M059J (cell line): ENCODE measurements around the gene THBS3. TPM values are rescaled to one million over a fixed set of nuclear protein-coding genes. Genes with fewer than 3 reads are reported as not detected.
"Not testable (repeated sequence)": the region's sequence is repeated elsewhere in the genome, so short reads cannot be mapped to it uniquely, and the experiment has no call there.

Experiments used
- DNase-seq: peaks from one replicate; pipeline ENCODE4 v3.0.0-alpha.2; 2012; ENCODE audit warnings: low read depth
- total RNA-seq: library from RNA; depleted of rRNA; stranded (reverse); fragments of >200 nt; shearing (Covaris generic); gene quantifications from 2 replicates; pipeline ENCODE4 v1.2.3, GENCODE V29; 2014

THBS3 gene
- total RNA-seq, 1 experiment from 2014 or later = 10.0 TPM

DNA sequence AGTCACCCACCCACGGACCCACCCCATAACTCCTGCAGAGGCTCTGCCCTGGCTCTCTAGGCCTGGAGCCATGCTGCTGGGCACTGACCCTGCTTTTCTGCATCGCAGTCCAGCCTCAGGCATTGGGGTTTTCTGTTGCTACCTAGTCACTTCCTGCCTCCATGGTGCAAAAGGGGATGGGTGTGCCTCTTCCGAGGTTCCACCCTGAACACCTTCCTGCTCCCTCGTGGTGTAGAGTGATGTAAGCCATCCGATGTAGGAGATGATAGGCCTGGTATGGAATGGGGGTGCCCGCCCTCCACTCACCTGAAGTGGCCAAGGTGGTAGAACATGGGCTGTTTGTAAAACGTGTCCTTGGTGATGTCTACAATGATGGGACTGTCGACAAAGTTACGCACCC lies 27.7 kb upstream of the THBS3 start:
- not testable (repeated sequence) for DNase-seq

DNA sequence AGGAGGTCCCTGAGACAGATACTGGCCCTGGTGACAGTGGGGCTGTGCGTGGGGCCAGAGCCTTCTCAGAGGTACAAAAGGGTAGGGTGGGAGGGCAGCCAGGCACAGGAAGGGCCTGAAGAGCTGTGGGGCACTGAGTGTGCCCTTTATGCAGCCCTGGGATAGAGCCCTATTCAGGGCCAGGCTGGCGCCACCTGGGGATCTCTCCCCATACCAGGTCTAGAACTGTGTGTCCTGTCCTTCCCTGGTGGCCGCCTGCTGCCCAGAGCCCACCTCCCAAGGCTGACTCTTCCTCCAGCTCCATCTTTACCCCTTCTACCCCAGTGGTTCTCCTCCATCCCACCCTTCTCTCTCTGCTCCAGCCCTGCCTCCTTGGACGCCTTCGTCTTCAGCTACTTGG lies 25.8 kb upstream of the THBS3 start:
- DNase-seq = not testable (repeated sequence)

GRCh38 chr1:155232001-155232978 lies 24.6 kb upstream of the THBS3 start:
- peak; percentile 58 for DNase-seq

GRCh38 chr1:155231302-155231701 lies 23.6 kb upstream of the THBS3 start:
- not testable (repeated sequence) for DNase-seq

- no peak for DNase-seq
Measured at GRCh38 chr1:155228096-155228427, 20.4 kb upstream of the THBS3 start.

DNA sequence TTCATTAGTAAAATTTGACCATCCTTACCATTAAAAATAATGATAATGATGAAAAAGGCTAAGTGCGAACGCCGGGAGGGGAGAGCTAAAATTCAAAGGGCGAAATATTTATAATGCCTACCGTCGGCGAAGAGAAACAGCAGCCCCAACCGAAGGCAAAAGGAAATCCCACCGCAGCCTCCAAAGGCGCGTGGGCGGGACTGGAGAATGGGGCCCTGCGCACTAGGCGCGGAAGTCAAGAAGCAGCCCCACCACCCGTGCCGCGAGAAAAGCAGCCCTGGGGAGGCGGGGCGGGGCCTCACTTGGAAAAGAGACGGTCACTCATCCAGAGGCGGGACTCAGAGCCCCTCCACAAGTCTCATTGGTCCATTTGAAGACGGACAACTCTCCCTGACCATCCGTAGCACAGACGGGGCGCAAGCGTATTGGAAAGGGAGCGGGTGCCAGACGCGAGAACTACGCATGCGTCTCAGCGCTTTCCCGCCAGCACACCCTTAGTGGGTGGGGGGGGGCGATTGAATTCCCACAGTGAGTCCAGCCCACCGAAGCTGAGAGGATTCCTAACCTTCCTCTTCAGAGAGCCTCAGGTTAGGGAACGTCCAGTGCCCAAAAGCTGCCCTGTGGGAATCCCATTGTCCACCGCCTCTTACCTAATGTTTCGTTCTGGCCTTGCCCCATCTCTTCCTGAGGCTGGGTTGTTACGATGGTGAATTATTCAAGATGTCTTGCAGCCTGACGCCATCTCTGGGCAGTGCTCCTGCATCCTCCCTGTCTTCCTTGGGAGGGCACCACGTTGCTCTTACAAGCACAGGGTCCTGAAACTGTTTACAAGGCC lies 19.8 kb upstream of the THBS3 start:
- peak; percentile 99 for DNase-seq

DNA sequence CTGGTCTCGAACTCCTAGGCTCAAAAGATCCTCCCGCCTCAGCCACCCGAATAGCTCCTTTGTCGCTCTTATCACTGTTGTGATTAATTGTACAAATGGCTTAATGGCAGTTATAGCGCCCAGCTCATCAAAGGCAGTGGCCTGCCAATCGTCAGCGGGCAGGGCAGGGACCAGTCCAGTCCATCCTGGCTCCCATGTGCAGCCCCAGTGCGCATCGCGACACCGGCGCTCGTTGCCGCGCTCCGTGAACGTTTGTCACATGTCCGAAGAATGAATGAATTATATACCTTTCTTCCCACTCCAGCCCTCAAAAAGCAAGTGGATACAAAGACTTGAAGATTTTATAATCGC lies 19.2 kb upstream of the THBS3 start:
- DNase-seq = peak; percentile 71

DNA sequence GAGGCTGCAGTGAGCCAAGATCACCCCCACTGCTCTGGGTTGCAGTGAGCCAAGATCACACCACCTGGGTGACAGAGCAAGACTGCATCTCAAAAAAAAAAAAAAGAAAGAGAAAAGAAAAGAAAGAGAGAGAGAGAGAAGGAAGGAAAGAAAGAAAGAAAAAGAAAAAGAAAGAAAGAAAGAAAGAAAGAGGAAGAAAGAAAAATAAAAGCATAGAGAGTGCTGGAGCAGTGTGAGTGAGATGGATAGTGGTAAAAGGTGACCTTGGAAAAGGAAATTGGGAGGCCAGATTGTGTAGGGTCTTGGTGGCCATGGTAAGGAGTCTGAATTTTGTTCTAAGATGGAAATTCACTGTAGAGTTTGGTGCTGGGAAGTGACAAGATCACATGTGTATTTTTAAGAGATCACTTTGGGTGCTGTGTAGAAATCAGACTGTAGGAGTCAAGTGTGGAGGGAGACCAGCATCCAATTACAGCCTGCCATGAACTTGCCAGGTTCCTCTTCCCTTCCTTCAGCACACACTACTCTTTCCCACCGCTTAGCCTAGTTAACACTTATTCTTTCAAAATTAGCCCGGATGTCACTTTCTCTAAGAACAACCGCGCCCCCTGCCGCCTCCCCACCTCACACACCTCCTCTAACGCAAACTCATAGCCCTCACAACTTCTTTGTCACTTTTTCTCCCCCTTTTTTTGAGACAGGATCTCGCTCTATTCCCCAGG lies 18.7 kb upstream of the THBS3 start:
- peak; percentile 86 for DNase-seq

DNA sequence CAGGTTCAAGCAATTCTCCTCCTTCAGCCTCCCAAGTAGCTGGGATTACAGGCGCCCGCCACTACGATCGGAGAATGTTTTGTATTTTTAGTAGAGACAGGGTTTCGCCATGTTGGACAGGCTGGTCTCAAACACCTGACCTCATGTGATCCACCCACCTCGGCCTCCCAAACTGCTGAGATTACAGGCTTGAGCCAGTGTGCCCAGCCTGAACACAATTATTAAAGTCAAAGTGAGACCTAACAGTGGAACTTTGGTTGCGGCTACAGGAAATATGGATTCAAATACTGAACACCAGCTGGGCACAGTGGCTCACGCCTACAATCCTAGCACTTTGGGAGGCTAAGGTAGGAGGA lies 17.7 kb upstream of the THBS3 start:
- DNase-seq = not testable (repeated sequence)

DNA sequence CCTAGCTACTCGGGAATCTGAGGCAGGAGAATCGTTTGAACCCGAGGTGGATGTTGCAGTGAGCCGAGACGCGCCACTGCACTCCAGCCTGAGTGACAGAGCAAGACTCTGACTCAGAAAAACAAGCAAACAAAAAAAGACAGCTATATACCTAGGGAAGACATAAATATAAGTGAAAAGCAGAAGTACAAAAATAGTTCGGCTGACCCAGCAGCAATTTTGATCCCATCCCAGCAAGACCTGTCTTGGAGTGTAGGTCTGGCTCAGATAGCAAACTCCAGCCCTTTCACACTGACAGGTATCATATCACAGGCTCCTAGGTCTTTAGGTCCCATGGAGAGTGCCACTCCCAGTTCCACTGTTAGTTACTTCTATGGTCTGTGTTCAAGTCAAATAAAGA lies 15.3 kb upstream of the THBS3 start:
- no peak for DNase-seq

DNA sequence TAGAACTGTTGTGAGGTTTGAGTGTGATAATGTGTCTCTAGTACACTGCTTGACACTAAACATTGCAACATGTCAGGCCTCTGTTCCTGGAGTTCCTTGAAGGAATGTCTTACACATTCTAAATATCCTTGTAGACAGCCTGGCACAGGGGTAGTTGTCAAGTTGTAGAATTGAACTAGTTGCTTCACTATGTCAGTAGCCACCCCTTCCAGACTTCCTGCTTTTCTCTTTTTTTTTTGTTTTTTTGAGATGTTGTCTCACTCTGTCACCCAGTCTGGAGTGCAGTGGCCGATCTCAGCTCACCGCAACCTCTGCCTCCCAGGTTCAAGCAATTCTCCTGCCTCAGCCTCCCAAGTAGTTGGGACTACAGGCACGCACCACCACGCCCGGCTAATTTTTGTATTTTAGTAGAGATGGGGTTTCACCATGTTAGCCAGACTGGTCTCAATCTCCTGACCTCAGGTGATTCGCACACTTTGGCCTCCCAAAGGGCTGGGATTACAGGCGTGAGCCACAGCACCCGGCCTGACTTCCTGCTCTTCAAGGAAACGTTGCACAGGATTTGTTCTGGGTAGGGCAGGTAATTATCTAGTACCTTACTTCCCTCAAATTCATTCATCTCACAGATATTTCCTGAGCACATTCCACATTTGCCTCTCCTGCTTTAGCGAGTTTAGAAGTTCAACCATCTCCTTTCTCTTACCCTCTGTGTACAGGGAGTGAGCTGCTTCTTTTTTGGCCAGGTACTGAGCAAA lies 12.7 kb upstream of the THBS3 start:
- DNase-seq = not testable (repeated sequence)

DNA sequence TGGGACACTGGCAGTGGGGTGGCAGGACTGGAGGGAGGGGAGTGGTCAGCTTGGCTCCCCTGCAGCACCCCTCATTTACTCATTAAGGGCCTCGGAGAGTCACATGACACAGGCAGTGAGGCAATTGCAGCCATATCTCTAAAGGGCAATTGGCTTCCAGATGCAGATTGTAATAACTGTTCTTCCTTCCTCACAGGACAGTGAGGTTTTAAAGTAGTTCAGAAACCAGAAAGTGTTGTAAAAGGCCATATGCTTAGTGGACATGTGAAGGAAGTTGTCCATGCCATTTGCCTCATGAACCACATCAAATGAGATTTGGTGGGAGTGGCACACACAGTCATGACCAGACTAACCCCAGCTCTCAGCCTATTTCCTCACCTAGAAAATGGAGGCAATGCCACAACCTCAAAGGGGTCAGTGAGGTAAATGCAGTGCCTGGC lies 11.9 kb upstream of the THBS3 start:
- DNase-seq = no peak

GRCh38 chr1:155218854-155219591 lies 11.3 kb upstream of the THBS3 start:
- DNase-seq = no peak

GRCh38 chr1:155214702-155215101 lies 7.0 kb upstream of the THBS3 start:
- DNase-seq = not testable (repeated sequence)

DNA sequence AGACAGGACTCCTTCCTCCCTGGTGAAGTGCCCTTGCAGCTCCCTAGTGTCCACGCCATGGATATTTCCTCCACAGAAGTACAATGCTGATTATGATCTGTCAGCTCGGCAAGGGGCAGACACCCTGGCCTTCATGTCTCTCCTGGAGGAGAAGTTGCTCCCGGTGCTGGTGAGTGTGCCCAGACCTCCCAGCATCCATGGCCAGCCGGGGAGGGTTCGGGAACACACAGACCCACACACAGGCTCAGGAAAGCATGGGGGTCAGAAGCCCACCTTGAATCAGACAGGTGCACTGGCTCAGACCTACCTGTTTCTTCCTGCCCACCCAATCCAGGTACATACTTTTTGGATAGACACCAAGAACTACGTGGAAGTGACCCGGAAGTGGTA lies 4.3 kb upstream of the THBS3 start:
- not testable (repeated sequence) for DNase-seq

DNA sequence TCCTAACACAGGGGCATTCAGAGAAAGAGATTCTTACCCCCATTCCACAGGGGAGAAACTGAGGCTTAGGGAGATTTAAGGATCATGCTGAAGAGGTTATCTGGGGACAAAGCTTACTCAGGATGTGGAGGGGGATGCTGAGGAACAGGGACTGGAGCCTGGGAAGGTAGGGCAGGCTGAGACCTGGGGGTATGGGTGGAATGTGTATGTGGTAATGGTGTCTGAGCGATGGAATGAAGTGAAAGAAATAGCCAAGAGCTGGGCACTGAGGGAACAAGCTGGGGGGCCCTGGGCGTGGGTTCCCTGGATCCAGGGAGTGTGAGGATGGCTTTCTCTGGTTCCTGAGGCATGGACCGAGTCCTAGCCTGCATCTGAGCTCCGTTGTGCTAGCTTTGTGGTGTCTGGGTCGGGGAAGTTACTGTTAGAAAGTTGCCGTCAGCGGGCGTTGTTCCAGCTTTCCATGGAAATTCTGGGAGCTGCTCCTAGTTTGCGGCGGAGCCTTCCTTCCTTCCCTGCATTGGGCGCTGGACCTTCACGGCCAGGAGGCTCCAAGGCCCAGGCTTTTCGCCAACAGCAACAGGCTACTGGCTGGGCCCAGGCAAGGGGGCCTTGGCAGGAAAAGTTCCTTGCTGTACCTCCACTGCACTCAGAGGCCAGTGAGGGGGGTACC lies 3.8 kb upstream of the THBS3 start:
- DNase-seq = not testable (repeated sequence)

DNA sequence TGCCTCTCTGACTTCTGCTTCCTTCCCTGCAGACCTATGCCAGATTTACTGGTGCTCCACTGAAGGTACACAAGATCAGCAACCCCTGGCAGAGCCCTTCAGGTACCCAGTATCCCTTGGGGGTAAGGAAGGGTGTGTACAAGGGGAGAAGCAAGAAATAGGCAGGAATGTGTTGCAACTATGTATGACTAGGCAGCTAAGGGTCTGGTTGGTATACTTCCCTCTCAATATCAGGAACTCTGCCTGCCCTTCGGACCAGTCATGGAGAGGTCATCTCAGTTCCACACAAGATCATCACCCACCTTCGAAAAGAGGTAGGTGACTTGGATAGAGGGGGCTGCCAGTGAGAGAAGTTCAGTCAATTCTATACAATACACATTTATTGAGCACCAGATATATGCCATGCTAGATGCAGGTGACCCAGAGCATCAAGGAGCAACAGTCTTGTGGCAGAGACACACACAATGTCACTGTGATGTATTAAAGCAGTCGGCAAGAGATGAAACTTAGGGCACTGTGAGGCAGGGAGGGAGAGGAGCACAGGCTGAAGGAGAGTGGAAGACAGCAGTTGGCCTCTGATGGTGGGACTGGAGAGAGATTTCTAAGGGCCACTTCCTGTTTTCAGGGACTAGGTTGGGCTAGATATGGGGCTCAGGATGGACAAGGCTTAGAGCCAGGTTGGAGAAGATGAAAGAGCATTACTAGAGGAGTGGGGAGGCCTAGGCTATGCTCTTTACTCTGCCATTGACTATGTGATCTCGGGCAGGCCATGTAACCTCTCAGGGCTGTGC lies 2.8 kb upstream of the THBS3 start:
- no peak for DNase-seq

DNA sequence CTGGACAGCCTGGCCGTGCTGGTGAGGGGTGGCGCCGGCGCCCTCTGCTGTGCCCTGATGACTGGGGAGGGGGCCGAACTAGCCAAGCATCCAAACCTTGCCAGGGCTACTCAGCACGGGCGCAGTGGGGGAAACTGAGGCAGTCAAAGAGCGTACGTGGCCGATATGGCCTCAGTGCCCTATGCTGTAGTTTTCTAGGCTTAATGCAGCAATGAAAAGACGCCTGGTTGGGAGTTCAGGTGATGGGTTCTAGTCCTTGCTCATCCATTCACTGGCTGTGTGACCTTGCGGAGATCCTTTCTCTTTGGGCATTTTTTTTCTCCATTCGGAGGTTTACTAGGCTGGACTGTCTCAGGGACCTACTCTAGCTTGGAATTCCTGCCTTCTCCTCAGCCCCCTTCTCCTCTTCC lies 1.6 kb upstream of the THBS3 start:
- no peak for DNase-seq
